Stimulated activated CD8-positive, alpha-beta memory T cell treated with anti-CD3 and anti-CD28 coated beads, Interleukin-7, amount 100 ng/mL, for 1 hour (primary cell): ENCODE data around the gene TBRG4.

ENCODE experiments used
- DNase-seq, 2 donors: peaks; one replicate each; pipeline ENCODE4 v3.0.0-alpha.2; 2020; ENCODE audit warnings: low read depth in 2 of 2

Gene TBRG4

DNA sequence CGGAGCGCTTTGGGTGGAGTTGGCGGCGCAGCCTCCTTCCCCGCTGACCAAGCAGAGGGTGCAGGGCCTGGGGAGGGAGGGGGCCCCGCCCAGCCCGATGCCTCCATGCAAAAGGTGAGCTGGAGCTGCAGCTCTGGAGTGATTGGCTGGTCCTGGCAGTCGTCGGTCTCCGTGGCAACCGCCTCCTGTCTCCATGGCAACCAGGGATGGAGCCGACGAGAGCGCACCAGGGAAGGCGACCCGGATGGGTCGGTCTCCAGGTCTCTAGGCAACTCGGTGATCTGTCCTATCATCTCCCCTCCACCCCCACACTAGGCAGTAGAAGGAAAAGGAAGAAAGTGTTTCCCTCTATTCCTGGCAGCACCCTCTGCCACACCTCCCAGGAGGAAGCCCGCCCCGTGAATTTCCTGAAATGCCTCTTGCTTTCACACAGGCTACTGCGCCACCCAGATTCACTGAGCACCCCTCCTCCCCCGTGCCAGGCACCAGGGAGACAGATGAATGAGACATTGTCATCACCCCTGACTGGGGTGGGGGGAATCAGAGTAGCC, 22.1 kb downstream of the TBRG4 start:
- DNase-seq: peak; percentile 20 to 28

DNA sequence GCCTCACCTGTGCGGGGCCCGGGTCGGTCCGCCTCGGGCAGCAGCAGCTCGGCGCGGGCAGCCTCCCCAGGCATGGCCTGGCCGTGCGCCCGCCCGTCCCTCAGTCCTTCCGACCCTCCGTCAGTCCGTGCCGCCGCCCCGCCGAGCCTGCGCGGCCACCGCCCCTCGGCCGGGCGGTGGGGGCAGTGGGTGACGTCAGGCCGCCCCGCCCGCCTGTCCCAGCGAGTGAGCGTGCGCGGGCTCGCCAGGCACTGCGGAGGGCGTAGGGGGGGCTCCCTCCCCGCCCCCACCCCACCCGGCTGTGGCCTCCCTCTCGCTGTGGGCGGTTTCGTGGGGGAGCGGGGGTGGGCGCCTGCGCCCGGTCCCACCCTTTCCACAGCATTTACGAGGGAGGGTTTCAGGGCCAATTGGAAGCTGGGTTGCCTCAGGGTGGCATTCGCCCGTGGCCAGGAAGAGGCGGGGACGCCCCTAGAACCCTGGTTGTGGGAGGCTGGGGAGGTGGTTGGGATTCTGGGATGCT, 22.6 kb downstream of the TBRG4 start, which contains the start of gene NACAD:
Gene NACAD (minus strand): TSS at position 149 of the 520 bp plus-strand sequence. CDS start 75 bp downstream, at position 74.
- DNase-seq: no peak

DNA sequence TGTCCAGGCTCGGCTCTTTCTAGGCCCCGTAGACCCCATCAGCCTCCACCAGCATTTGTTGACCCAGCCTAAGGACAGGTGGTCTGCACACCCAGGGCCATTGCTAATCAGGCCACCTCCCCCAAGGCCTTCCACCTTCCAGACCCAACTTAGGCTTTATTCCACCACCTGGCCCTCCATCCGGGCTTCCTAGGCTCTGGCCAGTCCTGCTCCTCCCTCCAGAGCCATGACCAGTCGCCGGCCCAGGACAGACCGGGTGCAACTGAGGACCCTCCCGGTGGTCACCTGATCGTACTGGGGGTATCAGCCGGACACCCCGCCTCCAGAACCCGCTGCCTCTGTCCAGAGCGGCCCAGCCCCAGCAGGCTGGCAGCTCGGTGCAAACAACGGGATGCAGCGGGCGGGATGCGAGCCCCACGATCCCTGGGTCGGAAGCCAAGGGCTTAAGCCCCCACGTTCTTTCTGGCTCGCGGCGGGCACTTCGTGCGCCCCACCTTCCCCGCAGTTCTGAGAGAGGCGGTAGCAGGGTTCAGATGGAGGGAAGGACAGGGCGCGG, 23.3 kb downstream of the TBRG4 start:
- no peak for DNase-seq

DNA sequence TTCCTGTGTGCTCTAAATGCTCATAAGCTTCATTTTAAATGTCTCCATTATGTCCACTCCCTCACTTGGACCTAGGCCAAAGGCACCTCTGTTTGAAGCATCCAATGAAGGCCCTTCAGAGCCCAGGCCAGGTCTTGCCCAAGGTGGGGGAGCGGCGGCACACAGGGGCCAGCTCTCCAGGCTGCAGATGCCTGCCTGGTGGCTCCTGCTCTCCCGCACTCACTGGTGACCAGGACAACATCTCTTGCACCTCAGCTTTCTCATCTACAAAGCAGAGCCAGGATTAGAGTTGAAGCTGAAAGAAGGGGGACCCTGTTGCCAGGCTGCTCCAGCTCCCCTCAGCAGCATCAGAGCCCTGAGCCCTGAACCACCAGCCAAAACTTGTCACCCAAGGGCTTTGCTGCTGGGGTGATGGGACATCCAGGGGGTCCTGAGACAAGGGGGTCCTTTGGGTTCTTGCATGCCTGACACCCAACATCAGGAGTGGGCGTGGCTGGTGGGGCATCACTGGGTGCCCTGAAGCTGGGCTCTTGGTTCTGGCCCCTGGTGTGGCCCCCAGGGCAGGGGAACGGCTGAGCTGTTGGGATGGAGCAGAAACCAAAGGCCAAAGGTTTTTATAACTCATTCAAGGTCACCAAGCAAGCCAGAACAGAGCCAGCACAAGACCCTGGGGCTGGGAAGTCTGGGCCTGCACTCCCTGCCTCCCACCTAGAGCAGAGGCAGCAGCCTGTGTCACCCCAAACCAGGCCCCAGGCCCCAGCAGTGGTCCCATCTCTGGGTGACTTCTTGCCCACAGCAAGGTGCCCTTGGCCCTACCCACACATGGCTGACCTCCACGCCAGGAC, 24.0 kb downstream of the TBRG4 start:
- DNase-seq: no peak

DNA sequence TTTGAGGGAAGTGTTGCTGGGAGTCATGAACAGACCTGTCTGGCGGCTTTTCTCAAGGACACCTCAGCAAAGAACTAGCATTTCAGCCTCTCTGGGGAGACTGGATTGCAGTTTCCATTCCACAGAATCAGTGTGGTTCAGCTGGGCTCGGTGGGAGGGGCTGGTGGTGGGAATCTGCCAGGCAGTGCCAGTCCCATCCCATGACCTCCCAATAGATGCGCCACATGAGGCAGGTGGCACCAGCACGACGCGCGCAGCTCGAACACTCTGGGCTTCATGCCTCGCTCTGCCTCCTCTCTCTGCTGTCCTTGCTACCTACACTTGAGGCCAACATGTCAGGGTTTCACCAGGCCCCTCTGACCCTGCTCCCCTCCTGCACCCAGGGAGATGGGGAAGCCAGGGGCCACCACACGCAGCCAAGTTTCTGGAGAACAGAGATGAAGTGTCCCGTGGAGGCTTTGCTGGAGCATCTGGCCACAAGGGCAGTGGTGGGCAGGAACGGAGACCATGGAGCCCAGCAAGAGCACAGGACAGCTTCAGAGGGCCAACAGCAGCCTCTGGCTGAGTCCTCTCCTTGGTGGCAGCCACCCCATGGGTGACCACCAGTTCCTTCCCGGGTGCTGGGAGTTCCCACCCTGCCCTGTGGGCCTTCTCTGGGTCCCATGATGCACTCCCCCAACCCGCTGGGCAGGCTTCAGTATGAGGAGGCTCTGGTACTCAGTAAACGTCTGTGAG, 25.0 kb downstream of the TBRG4 start:
- DNase-seq: no peak

DNA sequence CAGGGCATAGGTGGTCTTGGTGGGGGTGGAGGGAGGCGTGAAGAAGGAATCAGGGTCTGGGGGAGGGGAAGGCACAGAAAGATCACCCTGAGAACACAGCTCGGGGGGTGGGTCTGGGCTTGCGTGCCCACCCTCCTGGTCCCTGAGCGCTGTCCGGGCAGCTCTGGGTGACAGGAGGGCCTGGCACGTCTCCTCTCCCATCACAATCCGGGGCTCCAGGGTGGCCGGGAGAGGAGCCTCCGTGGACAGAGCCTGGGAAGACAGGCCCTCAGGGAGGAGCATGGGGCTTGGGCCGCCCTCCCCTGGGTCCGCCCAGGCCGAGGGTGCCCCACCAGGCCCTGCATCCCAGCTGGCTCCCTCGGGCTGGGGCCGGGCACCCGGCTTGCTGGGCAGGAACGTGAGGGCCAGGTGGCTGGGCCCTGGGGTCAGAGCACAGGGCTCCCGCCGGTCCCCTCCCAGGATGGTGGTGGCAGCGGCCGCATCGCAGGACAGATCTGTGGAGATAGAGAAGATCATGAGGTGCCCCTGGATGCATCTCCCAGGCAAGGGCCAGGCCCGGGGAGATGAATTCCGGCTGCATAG, 25.8 kb downstream of the TBRG4 start:
- no peak for DNase-seq

DNA sequence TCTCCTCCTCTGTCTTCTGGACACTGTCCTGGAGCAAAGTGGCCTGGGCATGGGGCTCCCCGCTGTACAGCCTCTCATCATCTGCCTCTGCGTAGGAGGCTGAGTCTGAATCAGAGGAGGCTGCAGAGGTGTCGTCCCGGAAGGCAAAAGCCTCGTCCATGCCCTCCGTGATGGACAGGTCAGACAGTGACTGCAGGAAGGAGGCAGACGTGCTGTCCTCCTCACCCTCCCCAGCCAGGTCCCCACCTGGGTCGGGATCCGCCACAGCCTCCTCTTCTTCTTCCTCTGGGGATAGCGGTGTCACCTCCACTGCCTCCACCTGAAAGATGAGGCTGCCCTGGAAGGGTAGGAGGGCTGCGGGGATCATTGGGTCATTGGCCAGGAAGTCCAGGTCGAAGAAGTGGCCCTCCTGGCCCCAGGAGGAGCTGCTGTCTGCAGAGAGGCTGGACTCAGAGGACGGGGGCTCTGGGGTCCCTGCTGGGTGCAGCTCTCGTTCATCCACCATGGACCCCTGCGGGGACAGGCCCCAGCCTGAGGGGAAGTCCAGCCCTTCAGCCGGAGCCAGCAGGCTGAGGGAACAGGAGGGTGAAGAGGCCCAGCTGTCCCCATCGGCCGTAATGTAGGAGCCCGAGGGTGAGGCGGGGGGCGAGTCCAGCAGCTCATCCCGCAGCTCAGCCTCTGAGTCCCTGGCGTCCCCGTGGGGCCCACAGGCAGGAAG, 26.4 kb downstream of the TBRG4 start:
- DNase-seq: no peak

DNA sequence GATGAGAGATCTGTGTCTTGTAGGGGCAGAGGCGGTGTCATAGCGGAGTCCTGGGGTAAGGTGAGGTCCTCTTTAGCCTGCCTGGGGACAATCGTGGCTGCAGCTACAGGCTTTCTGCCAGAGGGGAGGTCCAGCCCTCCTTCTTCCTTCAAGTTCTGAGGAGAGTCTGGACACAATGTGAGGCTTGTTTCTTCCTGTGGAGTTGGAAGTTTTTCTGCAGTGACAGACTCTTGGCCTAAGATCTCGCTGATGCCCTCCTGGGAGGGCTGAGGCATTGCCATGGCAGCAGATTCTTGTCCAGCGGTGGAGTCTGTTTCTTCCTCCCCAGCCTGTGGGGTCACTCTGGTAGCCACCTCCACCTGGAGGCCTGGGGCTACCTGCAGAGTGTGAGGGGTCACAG, 27.2 kb downstream of the TBRG4 start:
- DNase-seq: no peak

DNA sequence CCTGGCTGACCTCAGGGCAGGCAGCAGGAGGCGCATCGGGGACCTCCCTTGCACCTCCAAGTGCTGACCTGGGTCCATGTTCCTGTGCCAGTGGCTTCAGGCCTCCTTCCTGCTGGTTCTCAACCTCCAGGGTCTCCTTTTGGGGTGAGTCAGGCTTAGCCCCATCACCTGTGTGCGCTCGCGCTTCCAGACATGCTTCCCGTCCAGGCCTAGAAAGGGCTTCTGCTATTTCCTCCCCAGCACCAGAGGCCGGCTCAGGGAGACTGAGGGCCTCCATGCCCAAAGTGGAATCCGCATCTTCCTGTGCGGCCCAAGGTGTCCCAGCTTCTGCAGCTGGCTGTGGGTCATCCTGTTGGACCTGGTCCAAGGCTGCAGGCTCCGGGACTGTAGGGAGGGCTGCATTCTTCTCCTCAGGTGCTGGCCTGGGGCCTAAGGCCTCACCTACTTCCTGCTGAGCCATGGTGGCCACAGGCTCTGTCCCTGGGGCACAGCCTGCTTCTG, 28.6 kb downstream of the TBRG4 start:
- DNase-seq: no peak

DNA sequence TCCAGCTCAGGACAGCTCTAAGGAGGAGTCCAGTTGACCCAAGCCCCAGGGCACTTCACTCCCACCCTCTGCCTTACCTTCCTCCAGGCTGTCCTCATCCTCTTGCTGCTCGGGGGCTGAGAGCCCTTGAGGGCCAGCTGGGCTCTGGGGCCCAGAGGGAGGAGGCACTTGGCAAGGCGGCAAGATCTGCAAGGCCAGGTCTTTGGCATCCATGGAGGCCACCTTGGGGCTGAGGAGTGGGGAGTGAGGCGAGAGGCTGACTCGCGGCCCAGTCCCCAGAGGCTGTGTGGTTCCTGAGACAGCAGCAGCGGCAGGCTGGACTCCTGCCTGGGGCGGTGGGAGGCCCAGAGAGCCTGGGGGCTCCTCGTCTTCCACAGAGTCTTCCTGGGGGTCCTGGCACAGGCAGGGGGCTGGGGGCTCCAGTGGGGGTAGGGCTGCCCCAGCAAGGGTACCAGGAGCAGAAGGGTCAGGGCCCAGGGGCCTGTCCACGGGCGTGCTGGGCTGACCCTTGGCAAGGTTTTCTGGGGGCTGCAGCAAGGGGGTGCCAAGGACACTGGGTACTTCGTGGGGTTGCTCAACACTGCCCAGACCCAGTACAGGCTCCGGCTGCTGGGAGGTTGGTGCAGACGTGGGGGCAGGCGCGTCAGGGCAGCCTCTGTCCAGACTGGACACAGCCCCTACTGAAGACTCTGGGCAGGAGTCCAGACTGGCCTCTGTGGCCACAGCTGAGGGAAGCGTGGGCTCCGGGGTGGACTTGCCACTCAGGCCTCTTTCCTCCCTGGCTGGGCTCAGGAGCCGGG, 29.3 kb downstream of the TBRG4 start:
- no peak for DNase-seq

DNA sequence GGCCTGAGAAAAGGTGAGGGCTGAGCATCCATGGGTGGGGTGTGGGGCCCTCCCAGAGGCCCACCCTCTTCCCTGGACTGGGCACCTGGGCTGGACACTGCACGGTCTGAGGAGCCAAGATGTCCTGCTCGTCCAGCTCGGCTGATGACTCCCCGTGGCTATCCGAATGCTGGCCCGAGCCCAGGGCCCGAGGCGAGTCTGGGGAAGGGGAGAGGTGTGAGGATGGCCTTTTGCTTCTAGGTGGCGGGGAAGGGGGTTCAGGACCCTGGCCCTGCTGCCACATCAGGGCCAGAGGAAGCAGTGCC, 29.9 kb downstream of the TBRG4 start:
- DNase-seq: no peak

DNA sequence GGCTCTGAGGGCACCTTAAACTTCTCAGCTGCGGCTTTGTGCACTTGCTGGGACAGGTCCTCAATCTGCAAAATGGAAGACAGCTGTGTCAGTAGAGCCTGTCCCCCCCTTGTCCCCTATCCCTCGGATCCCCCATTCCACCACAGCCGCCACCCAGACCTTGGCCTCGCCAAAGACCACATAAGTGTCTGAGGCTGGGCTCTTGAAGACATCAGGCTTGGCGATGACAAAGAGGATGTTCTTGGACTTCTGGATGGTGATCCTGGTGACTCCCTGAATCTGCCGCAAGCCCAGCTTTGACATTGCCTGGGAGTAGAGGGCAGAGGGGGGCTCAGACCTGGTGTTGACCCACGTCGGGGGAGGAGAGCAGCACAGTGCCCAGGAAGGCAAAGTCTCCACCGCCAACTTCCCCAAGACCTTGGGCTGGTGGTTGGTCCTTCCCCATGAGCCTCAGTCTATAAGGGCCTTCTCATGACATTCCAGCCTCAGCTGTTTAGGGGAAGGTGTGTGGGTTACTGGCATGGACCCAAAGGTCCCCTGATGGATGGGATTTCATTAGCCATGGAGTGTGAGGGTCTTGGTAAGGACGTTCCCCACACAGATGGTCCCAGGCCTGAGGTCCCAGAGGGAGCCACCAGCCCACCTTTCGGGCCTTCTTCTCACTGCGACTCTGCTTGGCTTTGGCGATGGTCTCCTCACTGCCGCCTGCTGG, 30.4 kb downstream of the TBRG4 start:
- no peak for DNase-seq

DNA sequence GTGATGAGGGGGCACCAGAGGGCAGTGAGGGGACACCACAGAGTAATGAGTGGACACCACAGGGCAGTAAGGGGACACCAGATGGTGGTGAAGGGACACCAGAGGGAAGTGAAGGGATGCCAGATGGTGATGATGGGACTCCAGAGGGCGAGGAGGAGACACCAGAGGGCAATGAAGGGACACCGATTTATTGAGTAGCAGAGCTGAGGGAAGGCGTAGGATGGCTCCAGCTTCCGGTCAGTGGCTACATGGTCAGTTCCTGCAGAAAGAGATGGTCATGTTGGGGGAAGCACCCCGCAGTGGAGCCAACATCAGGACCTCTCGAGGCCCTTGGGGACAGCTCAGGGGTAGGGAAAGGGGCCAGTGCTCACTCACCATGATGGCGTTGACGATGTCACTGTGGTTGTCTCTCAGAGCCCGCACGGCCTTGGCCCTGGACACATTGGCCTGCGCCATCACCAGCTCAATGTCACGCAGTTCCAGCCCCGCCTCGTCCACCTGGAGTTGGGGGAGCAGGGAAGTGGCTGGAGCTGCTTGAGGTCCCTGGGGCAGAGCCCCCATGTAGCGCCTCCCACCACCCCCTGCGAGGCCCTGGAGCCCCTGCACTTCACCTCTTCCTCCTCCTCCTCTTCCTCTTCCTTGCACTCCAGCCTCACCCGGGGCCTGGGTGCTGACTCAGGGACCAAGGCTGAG, 31.1 kb downstream of the TBRG4 start:
- no peak for DNase-seq

DNA sequence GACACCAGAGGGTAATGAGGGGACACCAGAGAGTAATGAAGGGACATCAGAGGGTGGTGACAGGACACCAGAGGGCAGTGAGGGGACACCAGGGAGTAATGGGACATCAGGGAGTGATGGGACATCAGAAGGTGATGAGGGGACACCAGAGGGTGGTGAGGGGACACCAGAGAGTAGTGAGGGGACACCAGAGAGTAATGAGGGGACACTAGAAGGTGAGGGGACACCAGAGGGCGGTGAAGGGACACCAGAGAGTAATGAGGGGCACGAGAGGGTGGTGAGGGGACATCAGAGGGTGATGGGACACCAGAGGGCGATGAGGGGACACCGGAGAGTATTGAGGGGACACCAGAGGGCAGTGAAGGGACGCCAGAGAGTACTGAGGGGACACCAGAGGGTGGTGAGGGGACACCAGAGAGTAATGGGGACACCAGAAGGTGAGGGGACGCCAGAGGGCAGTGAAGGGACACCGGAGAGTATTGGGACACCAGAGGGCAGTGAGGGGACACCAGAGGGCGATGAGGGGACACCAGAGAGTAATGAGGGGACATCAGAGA, 33.3 kb downstream of the TBRG4 start:
- no peak for DNase-seq

DNA sequence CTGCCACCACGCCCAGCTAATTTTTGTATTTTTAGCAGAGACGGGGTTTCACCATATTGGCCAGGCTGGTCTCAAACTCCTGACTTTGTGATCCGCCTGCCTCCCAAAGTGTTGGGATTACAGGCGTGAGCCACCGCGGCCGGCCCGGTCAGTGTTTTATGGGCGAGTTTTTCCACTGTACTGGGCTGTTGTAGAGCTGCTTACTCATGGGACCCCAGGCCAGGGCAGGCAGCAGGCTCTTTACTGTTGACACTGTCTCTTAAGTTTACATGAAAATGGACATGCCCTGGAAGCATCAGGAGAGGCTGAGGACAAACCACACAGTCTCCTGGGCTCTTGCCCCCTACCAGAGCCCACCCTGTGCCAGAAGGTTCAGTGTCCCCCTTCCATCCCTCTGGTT, 33.9 kb downstream of the TBRG4 start:
- DNase-seq: no peak

DNA sequence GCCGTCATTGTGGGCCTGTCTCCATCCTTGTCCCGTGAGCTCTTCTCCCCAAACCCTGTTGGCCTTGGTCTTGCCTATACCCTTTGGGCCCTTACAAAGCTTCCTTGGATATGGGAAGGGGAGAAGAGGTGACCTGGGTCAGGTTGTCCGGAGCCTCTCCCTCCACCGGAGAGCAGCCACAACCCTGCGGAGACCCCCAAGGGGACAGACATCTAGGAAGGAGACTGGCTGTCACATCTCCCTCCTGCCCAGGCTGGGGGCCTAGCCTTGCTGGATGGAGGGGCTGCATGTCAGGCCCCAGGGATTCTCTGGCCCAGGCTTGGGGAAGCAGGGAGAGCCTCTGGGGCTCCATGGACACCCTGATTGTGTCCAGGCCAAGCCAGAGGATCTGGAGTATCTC, 34.6 kb downstream of the TBRG4 start:
- DNase-seq: no peak

DNA sequence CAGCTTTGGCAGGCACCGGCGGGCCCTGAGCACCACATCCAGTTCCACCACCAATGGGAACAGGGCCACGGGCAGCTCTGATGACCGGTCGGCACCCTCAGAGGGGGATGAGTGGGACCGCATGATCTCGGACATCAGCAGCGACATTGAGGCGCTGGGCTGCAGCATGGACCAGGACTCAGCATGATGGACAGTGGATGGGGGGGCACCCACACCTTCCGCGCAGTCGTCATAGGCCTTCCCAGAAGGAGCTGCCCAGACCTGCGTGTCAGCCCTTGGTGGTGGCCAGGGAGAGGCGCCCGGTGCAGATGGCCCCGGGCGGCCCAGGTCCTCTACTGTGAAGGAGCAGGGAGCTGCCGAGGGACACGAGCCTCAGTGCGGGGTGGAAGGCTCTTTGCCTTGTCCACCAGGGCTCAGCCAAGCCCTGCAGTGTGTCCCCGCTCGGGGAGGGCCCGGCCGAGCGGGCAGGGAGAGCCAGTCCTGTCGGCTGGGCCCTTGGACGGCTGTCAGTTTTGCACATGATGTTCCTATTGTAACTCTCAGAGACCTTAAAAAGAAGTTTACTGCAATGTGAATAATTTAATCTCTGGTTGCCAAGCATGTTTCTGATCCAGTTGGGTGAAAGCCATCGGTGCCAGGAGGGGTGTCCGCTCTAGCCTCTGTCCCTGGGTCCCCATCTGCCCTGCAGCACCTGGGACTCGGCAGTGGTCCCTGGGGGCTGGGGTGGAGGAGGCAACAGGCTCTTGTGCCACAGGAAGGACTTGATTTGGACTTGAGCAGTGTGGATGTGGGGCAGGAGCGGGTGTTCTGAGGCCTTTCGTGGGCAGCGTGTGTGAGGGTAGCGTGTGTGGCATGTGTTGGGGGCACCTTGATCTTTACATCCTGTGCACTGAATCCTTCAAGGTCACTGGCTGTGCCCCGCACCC, 35.4 kb downstream of the TBRG4 start:
- no peak for DNase-seq

DNA sequence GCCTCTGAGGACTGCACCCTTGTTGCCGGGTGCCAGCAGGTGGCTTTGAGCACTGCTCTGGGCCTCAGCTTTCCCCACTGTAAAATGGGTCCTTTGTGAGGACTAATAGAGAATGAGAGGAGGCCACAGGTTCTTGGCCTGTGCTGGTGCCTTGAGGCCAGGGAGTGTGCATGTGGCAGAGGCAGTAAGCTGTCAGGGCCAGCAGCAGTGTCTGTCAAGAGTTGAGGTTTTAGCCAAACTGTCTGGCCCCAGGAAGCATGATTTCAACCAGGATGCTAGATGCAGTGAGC, 36.2 kb downstream of the TBRG4 start:
- no peak for DNase-seq
